HL-60 (cell line): ENCODE measurements around the gene SPINT1.

Experiments used
- DNase-seq, 2 experiments: peaks; one replicate each; pipeline ENCODE4 v3.0.0-alpha.2; 2010 to 2020; ENCODE audit warnings: low read depth in 1 of 2, low spot score in 1 of 2
- H3K27ac ChIP-seq: fragments of 250-450 bp; sonication (Bioruptor Pico); replicated peaks from 2 replicates; pipeline ENCODE4 v1.5.1; 2020; ENCODE audit warnings: mild to moderate bottlenecking, moderate library complexity
- H3K27me3 ChIP-seq: fragments of 250-450 bp; sonication (Bioruptor Pico); 2 replicates; pipeline ENCODE4 v1.5.1; 2021; ENCODE audit warnings: mild to moderate bottlenecking, moderate library complexity; ENCODE audit not compliant: insufficient read depth, poor library complexity, severe bottlenecking
- H3K4me3 ChIP-seq: replicated peaks from 2 replicates; pipeline ENCODE4 v1.5.1; 2011; ENCODE audit warnings: mild to moderate bottlenecking, control low read depth, low read length; ENCODE audit not compliant: insufficient read depth
- GABPA ChIP-seq: IDR thresholded peaks from 2 replicates; pipeline ENCODE4 v1.6.1; 2012; ENCODE audit warnings: low read depth
- POLR2AphosphoS5 ChIP-seq: IDR thresholded peaks from 2 replicates; pipeline ENCODE4 v1.6.1; 2012; ENCODE audit warnings: low read depth
- SPI1 ChIP-seq: IDR thresholded peaks from 2 replicates; pipeline ENCODE4 v1.6.1; 2012; ENCODE audit warnings: low read depth, mild to moderate bottlenecking, borderline replicate concordance
- TF ChIP-seq, protein P1 (sequence below): IDR thresholded peaks from 2 replicates; pipeline ENCODE4 v1.6.1; 2012; ENCODE audit warnings: low read depth; ENCODE audit not compliant: insufficient replicate concordance

Gene SPINT1

DNA sequence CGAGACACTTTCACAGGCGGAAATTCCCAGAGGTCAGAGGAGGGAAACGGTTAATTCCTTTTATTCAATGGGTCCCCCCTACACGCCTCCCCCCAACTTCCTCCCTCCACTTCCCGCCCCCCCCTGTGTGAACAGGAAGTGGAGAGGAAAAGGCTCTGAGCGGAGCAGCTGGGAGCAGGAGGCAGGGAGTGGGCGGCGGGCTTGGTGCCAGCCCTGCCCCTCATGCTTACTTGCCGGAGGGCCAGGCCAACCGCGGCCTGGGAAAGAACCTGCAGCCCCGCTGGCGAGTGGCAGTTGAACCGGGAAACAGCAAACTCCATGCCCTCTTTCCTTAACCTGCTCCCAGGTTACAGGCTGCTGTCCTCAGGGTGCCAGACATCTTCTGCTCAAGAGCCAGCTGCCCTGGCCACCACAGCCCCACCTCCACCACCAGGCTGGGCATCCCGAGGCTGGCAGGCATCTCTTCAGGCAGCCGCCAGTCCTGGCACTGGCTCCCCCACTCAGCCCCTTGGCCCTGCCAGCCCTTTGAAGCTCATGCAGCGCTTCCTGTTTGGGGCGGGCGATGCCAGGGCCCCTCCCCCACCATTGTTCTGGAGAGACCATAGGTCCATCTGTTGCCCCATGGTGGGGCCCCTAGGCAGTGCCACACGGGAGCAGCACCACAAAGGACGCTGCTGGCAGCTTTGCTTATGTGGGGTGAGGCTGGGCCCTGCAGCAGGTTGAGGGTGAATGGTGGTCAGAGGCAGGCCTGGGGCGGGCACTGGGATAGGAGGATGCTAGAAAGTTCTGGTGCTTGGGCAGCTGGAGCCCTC lies 63.3 kb downstream of the SPINT1 start:
- TF ChIP-seq, protein P1, sequence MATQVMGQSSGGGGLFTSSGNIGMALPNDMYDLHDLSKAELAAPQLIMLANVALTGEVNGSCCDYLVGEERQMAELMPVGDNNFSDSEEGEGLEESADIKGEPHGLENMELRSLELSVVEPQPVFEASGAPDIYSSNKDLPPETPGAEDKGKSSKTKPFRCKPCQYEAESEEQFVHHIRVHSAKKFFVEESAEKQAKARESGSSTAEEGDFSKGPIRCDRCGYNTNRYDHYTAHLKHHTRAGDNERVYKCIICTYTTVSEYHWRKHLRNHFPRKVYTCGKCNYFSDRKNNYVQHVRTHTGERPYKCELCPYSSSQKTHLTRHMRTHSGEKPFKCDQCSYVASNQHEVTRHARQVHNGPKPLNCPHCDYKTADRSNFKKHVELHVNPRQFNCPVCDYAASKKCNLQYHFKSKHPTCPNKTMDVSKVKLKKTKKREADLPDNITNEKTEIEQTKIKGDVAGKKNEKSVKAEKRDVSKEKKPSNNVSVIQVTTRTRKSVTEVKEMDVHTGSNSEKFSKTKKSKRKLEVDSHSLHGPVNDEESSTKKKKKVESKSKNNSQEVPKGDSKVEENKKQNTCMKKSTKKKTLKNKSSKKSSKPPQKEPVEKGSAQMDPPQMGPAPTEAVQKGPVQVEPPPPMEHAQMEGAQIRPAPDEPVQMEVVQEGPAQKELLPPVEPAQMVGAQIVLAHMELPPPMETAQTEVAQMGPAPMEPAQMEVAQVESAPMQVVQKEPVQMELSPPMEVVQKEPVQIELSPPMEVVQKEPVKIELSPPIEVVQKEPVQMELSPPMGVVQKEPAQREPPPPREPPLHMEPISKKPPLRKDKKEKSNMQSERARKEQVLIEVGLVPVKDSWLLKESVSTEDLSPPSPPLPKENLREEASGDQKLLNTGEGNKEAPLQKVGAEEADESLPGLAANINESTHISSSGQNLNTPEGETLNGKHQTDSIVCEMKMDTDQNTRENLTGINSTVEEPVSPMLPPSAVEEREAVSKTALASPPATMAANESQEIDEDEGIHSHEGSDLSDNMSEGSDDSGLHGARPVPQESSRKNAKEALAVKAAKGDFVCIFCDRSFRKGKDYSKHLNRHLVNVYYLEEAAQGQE: no peak
- no peak for TF ChIP-seq GABPA
- TF ChIP-seq POLR2AphosphoS5: no peak
- peak; percentile 76 for TF ChIP-seq SPI1
- H3K4me3 ChIP-seq: no peak overlapping the region
- no peaks in the 10 kb centered on the region for H3K27me3 ChIP-seq
- peak overlapping the region; percentile 59 for H3K27ac ChIP-seq
- DNase-seq: peak in 1 of 2 experiments; percentile 45
